GM23338 (cell line): ENCODE results near the gene ABCA4.

ENCODE experiments used
- CREB1 ChIP-seq: fragments of 250-450 bp; sonication (Bioruptor Pico); IDR thresholded peaks from 2 replicates; pipeline ENCODE4 v1.5.0; 2020; ENCODE audit warnings: low read depth, mild to moderate bottlenecking, moderate library complexity
- EZH2 ChIP-seq: fragments of 200-600 bp; sonication (generic); IDR thresholded peaks from one replicate; pipeline ENCODE4 v1.8.0; 2017; ENCODE audit warnings: antibody characterized with exemption, mild to moderate bottlenecking, low read depth; ENCODE audit not compliant: unreplicated experiment
- EZH2phosphoT487 ChIP-seq: fragments of 200-600 bp; sonication (generic); IDR thresholded peaks from one replicate; pipeline ENCODE4 v1.8.1; 2018; ENCODE audit warnings: antibody characterized with exemption; ENCODE audit not compliant: unreplicated experiment
- JUNB ChIP-seq: IDR thresholded peaks from one replicate; pipeline ENCODE4 v1.6.1; 2016; ENCODE audit warnings: antibody characterized with exemption; ENCODE audit not compliant: unreplicated experiment
- NANOG ChIP-seq: IDR thresholded peaks from 2 replicates; pipeline ENCODE4 v1.6.1; 2016; ENCODE audit warnings: antibody characterized with exemption, borderline replicate concordance
- POLR2AphosphoS5 ChIP-seq: IDR thresholded peaks from 2 replicates; pipeline ENCODE4 v1.6.1; 2016; ENCODE audit warnings: antibody characterized with exemption, low read depth
- STAT1 ChIP-seq: IDR thresholded peaks from one replicate; pipeline ENCODE4 v1.6.1; 2016; ENCODE audit warnings: antibody characterized with exemption; ENCODE audit not compliant: unreplicated experiment
- ZNF114 ChIP-seq: fragments of 250-450 bp; sonication (Bioruptor Pico); IDR thresholded peaks from 2 replicates; pipeline ENCODE4 v1.5.0; 2020; ENCODE audit warnings: mild to moderate bottlenecking, moderate library complexity
- ZNF331 ChIP-seq: fragments of 250-450 bp; sonication (Bioruptor Pico); IDR thresholded peaks from 2 replicates; pipeline ENCODE4 v1.5.0; 2020; ENCODE audit warnings: low read depth, mild to moderate bottlenecking, moderate library complexity
- TF ChIP-seq, protein P1 (sequence below), 2 experiments: fragments of 200-600 bp in 1 of 2; sonication (generic) in 1 of 2; conservative IDR thresholded peaks; 2 replicates each; pipeline versions ENCODE4 v1.5.1 to v1.6.1; 2016 to 2017; ENCODE audit warnings: antibody characterized with exemption in 2 of 2, low read depth in 2 of 2, mild to moderate bottlenecking in 2 of 2, moderate library complexity in 1 of 2
- TF ChIP-seq, protein P2 (sequence below): IDR thresholded peaks from one replicate; pipeline ENCODE4 v1.6.1; 2018; ENCODE audit warnings: antibody characterized with exemption; ENCODE audit not compliant: unreplicated experiment
- TF ChIP-seq, protein P3 (sequence below): fragments of 250-450 bp; sonication (Bioruptor Pico); IDR thresholded peaks from 2 replicates; pipeline ENCODE4 v1.5.0; 2020; ENCODE audit warnings: mild to moderate bottlenecking, moderate library complexity
- TF ChIP-seq, protein P4 (sequence below): IDR thresholded peaks from 2 replicates; pipeline ENCODE4 v1.6.1; 2016; ENCODE audit warnings: antibody characterized with exemption

DNA sequence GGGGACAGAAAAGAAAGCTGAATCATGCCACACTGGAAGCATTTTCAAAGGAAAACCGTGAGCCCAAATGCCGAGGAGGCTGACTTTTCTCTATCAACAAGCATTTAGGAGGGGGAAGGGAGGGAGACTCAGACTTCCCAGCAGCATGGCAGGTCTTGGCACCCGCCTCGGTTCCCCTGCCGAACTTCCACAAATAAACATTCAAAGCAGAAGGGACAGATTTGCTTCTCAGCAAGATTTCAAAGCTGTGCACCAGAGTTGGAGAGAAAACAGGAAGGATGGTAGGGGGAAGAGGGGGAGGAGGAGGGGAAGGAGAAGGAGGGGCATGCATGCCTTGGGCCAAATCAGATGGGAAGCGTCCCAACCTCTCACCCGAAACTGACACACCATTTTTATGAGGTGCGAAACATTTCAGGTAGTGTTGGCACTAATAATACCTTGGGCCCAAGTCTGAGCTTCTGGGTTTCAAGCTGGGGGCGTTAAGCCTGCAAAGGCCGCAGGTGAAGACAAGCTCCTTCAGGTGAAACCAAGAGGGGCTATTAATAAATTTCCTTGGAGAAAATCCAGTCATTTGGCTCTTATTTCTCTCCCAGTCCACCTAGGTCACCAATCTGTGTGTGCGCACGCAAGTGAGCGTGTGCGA lies 26.4 kb downstream of the ABCA4 start:
- TF ChIP-seq, protein P1, sequence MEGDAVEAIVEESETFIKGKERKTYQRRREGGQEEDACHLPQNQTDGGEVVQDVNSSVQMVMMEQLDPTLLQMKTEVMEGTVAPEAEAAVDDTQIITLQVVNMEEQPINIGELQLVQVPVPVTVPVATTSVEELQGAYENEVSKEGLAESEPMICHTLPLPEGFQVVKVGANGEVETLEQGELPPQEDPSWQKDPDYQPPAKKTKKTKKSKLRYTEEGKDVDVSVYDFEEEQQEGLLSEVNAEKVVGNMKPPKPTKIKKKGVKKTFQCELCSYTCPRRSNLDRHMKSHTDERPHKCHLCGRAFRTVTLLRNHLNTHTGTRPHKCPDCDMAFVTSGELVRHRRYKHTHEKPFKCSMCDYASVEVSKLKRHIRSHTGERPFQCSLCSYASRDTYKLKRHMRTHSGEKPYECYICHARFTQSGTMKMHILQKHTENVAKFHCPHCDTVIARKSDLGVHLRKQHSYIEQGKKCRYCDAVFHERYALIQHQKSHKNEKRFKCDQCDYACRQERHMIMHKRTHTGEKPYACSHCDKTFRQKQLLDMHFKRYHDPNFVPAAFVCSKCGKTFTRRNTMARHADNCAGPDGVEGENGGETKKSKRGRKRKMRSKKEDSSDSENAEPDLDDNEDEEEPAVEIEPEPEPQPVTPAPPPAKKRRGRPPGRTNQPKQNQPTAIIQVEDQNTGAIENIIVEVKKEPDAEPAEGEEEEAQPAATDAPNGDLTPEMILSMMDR (conservative IDR thresholded peaks at IDR 0.05; ENCODE audit: low read depth in 2 of 2), result no peak
- TF ChIP-seq POLR2AphosphoS5, result no peak
- no peak for TF ChIP-seq EZH2
- no peak for TF ChIP-seq EZH2phosphoT487
- TF ChIP-seq CREB1, result no peak
- TF ChIP-seq STAT1, result no peak
- TF ChIP-seq, protein P2, sequence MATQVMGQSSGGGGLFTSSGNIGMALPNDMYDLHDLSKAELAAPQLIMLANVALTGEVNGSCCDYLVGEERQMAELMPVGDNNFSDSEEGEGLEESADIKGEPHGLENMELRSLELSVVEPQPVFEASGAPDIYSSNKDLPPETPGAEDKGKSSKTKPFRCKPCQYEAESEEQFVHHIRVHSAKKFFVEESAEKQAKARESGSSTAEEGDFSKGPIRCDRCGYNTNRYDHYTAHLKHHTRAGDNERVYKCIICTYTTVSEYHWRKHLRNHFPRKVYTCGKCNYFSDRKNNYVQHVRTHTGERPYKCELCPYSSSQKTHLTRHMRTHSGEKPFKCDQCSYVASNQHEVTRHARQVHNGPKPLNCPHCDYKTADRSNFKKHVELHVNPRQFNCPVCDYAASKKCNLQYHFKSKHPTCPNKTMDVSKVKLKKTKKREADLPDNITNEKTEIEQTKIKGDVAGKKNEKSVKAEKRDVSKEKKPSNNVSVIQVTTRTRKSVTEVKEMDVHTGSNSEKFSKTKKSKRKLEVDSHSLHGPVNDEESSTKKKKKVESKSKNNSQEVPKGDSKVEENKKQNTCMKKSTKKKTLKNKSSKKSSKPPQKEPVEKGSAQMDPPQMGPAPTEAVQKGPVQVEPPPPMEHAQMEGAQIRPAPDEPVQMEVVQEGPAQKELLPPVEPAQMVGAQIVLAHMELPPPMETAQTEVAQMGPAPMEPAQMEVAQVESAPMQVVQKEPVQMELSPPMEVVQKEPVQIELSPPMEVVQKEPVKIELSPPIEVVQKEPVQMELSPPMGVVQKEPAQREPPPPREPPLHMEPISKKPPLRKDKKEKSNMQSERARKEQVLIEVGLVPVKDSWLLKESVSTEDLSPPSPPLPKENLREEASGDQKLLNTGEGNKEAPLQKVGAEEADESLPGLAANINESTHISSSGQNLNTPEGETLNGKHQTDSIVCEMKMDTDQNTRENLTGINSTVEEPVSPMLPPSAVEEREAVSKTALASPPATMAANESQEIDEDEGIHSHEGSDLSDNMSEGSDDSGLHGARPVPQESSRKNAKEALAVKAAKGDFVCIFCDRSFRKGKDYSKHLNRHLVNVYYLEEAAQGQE, result no peak
- no peak for TF ChIP-seq JUNB
- TF ChIP-seq NANOG, result no peak
- TF ChIP-seq, protein P3, sequence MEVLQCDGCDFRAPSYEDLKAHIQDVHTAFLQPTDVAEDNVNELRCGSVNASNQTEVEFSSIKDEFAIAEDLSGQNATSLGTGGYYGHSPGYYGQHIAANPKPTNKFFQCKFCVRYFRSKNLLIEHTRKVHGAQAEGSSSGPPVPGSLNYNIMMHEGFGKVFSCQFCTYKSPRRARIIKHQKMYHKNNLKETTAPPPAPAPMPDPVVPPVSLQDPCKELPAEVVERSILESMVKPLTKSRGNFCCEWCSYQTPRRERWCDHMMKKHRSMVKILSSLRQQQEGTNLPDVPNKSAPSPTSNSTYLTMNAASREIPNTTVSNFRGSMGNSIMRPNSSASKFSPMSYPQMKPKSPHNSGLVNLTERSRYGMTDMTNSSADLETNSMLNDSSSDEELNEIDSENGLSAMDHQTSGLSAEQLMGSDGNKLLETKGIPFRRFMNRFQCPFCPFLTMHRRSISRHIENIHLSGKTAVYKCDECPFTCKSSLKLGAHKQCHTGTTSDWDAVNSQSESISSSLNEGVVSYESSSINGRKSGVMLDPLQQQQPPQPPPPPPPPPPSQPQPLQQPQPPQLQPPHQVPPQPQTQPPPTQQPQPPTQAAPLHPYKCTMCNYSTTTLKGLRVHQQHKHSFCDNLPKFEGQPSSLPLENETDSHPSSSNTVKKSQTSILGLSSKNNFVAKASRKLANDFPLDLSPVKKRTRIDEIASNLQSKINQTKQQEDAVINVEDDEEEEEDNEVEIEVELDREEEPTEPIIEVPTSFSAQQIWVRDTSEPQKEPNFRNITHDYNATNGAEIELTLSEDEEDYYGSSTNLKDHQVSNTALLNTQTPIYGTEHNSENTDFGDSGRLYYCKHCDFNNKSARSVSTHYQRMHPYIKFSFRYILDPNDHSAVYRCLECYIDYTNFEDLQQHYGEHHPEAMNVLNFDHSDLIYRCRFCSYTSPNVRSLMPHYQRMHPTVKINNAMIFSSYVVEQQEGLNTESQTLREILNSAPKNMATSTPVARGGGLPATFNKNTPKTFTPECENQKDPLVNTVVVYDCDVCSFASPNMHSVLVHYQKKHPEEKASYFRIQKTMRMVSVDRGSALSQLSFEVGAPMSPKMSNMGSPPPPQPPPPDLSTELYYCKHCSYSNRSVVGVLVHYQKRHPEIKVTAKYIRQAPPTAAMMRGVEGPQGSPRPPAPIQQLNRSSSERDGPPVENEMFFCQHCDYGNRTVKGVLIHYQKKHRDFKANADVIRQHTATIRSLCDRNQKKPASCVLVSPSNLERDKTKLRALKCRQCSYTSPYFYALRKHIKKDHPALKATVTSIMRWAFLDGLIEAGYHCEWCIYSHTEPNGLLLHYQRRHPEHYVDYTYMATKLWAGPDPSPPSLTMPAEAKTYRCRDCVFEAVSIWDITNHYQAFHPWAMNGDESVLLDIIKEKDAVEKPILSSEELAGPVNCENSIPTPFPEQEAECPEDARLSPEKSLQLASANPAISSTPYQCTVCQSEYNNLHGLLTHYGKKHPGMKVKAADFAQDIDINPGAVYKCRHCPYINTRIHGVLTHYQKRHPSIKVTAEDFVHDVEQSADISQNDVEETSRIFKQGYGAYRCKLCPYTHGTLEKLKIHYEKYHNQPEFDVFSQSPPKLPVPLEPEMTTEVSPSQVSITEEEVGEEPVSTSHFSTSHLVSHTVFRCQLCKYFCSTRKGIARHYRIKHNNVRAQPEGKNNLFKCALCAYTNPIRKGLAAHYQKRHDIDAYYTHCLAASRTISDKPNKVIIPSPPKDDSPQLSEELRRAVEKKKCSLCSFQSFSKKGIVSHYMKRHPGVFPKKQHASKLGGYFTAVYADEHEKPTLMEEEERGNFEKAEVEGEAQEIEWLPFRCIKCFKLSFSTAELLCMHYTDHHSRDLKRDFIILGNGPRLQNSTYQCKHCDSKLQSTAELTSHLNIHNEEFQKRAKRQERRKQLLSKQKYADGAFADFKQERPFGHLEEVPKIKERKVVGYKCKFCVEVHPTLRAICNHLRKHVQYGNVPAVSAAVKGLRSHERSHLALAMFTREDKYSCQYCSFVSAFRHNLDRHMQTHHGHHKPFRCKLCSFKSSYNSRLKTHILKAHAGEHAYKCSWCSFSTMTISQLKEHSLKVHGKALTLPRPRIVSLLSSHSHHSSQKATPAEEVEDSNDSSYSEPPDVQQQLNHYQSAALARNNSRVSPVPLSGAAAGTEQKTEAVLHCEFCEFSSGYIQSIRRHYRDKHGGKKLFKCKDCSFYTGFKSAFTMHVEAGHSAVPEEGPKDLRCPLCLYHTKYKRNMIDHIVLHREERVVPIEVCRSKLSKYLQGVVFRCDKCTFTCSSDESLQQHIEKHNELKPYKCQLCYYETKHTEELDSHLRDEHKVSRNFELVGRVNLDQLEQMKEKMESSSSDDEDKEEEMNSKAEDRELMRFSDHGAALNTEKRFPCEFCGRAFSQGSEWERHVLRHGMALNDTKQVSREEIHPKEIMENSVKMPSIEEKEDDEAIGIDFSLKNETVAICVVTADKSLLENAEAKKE, result no peak
- TF ChIP-seq ZNF331 (CRISPR knock-in tag), result no peak
- TF ChIP-seq, protein P4, sequence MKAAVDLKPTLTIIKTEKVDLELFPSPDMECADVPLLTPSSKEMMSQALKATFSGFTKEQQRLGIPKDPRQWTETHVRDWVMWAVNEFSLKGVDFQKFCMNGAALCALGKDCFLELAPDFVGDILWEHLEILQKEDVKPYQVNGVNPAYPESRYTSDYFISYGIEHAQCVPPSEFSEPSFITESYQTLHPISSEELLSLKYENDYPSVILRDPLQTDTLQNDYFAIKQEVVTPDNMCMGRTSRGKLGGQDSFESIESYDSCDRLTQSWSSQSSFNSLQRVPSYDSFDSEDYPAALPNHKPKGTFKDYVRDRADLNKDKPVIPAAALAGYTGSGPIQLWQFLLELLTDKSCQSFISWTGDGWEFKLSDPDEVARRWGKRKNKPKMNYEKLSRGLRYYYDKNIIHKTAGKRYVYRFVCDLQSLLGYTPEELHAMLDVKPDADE, result no peak
- no peak for TF ChIP-seq ZNF114 (CRISPR knock-in tag)
